Endodermal cell (in vitro differentiated cells): ENCODE measurements around the gene BRMS1. TPM values are rescaled to one million over a fixed set of nuclear protein-coding genes. Genes with fewer than 3 reads are reported as not detected.

Experiments
- DNase-seq: peaks from one replicate; pipeline ENCODE4 v3.0.0-alpha.2; 2017
- H3K27ac ChIP-seq: 2 replicates; pipeline ENCODE4 v1.5.1; 2013; ENCODE audit warnings: mild to moderate bottlenecking, low read depth, low read length, moderate library complexity
- H3K27me3 ChIP-seq: 2 replicates; pipeline ENCODE4 v1.6.1; 2013; ENCODE audit warnings: mild to moderate bottlenecking, low read length, moderate library complexity; ENCODE audit not compliant: insufficient read depth, control insufficient read depth, poor library complexity, severe bottlenecking
- H3K36me3 ChIP-seq: 2 replicates; pipeline ENCODE4 v1.7.0; 2013; ENCODE audit warnings: mild to moderate bottlenecking, low read length, moderate library complexity; ENCODE audit not compliant: control insufficient read depth, insufficient read depth
- H3K4me1 ChIP-seq: one replicate; pipeline ENCODE4 v1.7.0; 2013; ENCODE audit warnings: low read length; ENCODE audit not compliant: control insufficient read depth, insufficient read depth
- H3K4me3 ChIP-seq: 2 replicates; pipeline ENCODE4 v1.5.1; 2013; ENCODE audit warnings: mild to moderate bottlenecking, low read length, moderate library complexity
- H3K9ac ChIP-seq: 2 replicates; pipeline ENCODE4 v1.6.1; 2013; ENCODE audit warnings: mild to moderate bottlenecking, low read length, moderate library complexity; ENCODE audit not compliant: poor library complexity, severe bottlenecking; ENCODE audit errors: extremely low read depth
- H3K9me3 ChIP-seq: 2 replicates; pipeline ENCODE4 v1.6.1; 2013; ENCODE audit warnings: mild to moderate bottlenecking, low read length, moderate library complexity; ENCODE audit not compliant: control insufficient read depth
- H3K27ac Mint-ChIP-seq: 2 replicates; pipeline ENCODE4 v1.8.0; 2020; ENCODE audit warnings: mixed read lengths
- H3K27me3 Mint-ChIP-seq: 2 replicates; pipeline ENCODE4 v1.8.0; 2021; ENCODE audit warnings: mild to moderate bottlenecking, mixed read lengths; ENCODE audit not compliant: insufficient read depth
- H3K36me3 Mint-ChIP-seq: 2 replicates; pipeline ENCODE4 v1.8.0; 2020; ENCODE audit warnings: low read depth, mixed read lengths
- H3K4me1 Mint-ChIP-seq: 2 replicates; pipeline ENCODE4 v1.8.0; 2020; ENCODE audit warnings: mixed read lengths
- H3K4me3 Mint-ChIP-seq: 2 replicates; pipeline ENCODE4 v1.8.0; 2020; ENCODE audit warnings: mild to moderate bottlenecking, moderate library complexity, mixed read lengths
- H3K9me3 Mint-ChIP-seq: 2 replicates; pipeline ENCODE4 v1.8.0; 2020; ENCODE audit warnings: mild to moderate bottlenecking, mixed read lengths
- WGBS, 2 experiments: methylation state at CpG; one replicate each; pipeline versions ENCODE4 v1.1.5 to v1.1.7; 2013; ENCODE audit warnings: missing lambda C conversion rate in 2 of 2, mixed read lengths in 1 of 2; ENCODE audit not compliant: insufficient coverage in 1 of 2, insufficient read length in 1 of 2; 5-methylcytosine and 5-hydroxymethylcytosine counted together
- total RNA-seq, 2 donors: library from RNA; stranded (reverse); fragmentation: NEBNext Ultra II Directional in 1 of 2; extraction: Animal tissue kit (Norgen Biotek cat#: 25700) in 1 of 2; gene quantifications; 2 replicates in 1 of 2; 3 replicates in 1 of 2; pipeline ENCODE4 v1.2.1, GENCODE V29; 2021
- TF ChIP-seq, protein P1 (sequence below): fragments of 200-600 bp; sonication (generic); conservative IDR thresholded peaks from 2 replicates; pipeline ENCODE4 v1.5.0; 2021; ENCODE audit warnings: antibody characterized with exemption, mild to moderate bottlenecking

BRMS1 gene
- total RNA-seq, 2 donors from 2014 or later: 38.7 to 40.3 TPM

GRCh38 chr11:66293777-66294625 is 50.9 kb downstream of the BRMS1 start:
- H3K27ac ChIP-seq: no peak overlapping the region
- no peak overlapping the region for H3K4me3 ChIP-seq
- H3K4me1 ChIP-seq: no peaks in the 10 kb centered on the region
- TF ChIP-seq, protein P1, sequence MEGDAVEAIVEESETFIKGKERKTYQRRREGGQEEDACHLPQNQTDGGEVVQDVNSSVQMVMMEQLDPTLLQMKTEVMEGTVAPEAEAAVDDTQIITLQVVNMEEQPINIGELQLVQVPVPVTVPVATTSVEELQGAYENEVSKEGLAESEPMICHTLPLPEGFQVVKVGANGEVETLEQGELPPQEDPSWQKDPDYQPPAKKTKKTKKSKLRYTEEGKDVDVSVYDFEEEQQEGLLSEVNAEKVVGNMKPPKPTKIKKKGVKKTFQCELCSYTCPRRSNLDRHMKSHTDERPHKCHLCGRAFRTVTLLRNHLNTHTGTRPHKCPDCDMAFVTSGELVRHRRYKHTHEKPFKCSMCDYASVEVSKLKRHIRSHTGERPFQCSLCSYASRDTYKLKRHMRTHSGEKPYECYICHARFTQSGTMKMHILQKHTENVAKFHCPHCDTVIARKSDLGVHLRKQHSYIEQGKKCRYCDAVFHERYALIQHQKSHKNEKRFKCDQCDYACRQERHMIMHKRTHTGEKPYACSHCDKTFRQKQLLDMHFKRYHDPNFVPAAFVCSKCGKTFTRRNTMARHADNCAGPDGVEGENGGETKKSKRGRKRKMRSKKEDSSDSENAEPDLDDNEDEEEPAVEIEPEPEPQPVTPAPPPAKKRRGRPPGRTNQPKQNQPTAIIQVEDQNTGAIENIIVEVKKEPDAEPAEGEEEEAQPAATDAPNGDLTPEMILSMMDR: no peak
- no peaks in the 10 kb centered on the region for H3K36me3 ChIP-seq
- DNase-seq: peak; percentile 47
- peaks cover 11% of the 10 kb centered on the region for H3K4me1 Mint-ChIP-seq
- H3K27me3 Mint-ChIP-seq: peaks cover 51% of the 10 kb centered on the region
- H3K36me3 Mint-ChIP-seq: no peaks in the 10 kb centered on the region
- H3K27ac Mint-ChIP-seq: no peak overlapping the region
- H3K9ac ChIP-seq: no peak overlapping the region
- H3K4me3 Mint-ChIP-seq: no peak overlapping the region
- H3K9me3 Mint-ChIP-seq: no peaks in the 10 kb centered on the region
- H3K9me3 ChIP-seq: no peaks in the 10 kb centered on the region
- WGBS, 2 experiments: 89 to 95% methylated on average over 21 to 30 of the region's 30 CpGs
- peaks cover 46% of the 10 kb centered on the region for H3K27me3 ChIP-seq

- H3K27me3 ChIP-seq: peaks cover 46% of the 10 kb centered on the region
- Mint-ChIP-seq H3K36me3 (no peaks in the 10 kb centered on the region), H3K9me3 (no peaks in the 10 kb centered on the region), H3K4me3 (no peak overlapping the region), H3K27ac (no peak overlapping the region), H3K27me3 (peaks cover 51% of the 10 kb centered on the region), H3K4me1 (peaks cover 11% of the 10 kb centered on the region)
- no peaks in the 10 kb centered on the region for H3K4me1 ChIP-seq
- H3K4me3 ChIP-seq: no peak overlapping the region
- no peaks in the 10 kb centered on the region for H3K9me3 ChIP-seq
- no peak overlapping the region for H3K9ac ChIP-seq
- no peak overlapping the region for H3K27ac ChIP-seq
- no peaks in the 10 kb centered on the region for H3K36me3 ChIP-seq
- WGBS, 2 experiments: 74 to 100% methylated on average over 1 to 4 of the region's 4 CpGs
- no peak for DNase-seq
- TF ChIP-seq, protein P1: no peak
Observed at GRCh38 chr11:66293352-66293751, 51.6 kb downstream of the BRMS1 start.

GRCh38 chr11:66292543-66293332 is 52.2 kb downstream of the BRMS1 start:
- 73 to 75% methylated on average over 4 to 17 of the region's 17 CpGs for WGBS, 2 experiments
- no peak overlapping the region for H3K4me3 ChIP-seq

More at GRCh38 chr11:66292543-66293332, 52.2 kb downstream of the BRMS1 start:
- Mint-ChIP-seq H3K36me3 (no peaks in the 10 kb centered on the region), H3K27me3 (peaks cover 51% of the 10 kb centered on the region), H3K4me3 (peak overlapping the region; percentile 22), H3K4me1 (peaks cover 11% of the 10 kb centered on the region), H3K9me3 (no peaks in the 10 kb centered on the region), H3K27ac (no peak overlapping the region)
- H3K36me3 ChIP-seq: no peaks in the 10 kb centered on the region
- H3K4me1 ChIP-seq: no peaks in the 10 kb centered on the region
- H3K9me3 ChIP-seq: no peaks in the 10 kb centered on the region
- peak; percentile 39 for DNase-seq
- no peak overlapping the region for H3K9ac ChIP-seq
- H3K27ac ChIP-seq: no peak overlapping the region
- peaks cover 46% of the 10 kb centered on the region for H3K27me3 ChIP-seq
- TF ChIP-seq, protein P1: no peak
